ENCODE measurements around the gene DGKZ.

Gene DGKZ

GRCh38 chr11:46374815-46375214 lies 27.6 kb downstream of the DGKZ start:
- peaks cover 27 to 80% (median 63%) of the 10 kb centered on the region in 3 donors for H3K36me3 ChIP-seq
- no peak for DNase-seq
- peaks cover 0 to under 1% (median 0%) of the 10 kb centered on the region in 4 donors for H3K4me1 ChIP-seq
- H3K27ac ChIP-seq, result no peak overlapping the region
- TF ChIP-seq CTCF (IDR thresholded peaks at IDR 0.05), result no peak
- H3K9me3 ChIP-seq, result no peaks in the 10 kb centered on the region
- no peak overlapping the region for H3K4me3 ChIP-seq
- intact Hi-C loops (cut with DNase I; ENCODE audit: low total_unique reads), result no loop called here
- no peaks in the 10 kb centered on the region for H3K27me3 ChIP-seq

- Histone ChIP-seq H3K4me1 (peaks cover 0 to 8% (median 4%) of the 10 kb centered on the region in 4 donors), H3K4me3 (no peak overlapping the region), H3K9me3 (no peaks in the 10 kb centered on the region), H3K27ac (no peak overlapping the region), H3K27me3 (no peaks in the 10 kb centered on the region), H3K36me3 (peaks cover 27 to 73% (median 63%) of the 10 kb centered on the region in 3 donors)
- no peak for TF ChIP-seq CTCF (IDR thresholded peaks at IDR 0.05)
- intact Hi-C loops (cut with DNase I; ENCODE audit: low total_unique reads), result no loop called here
- no peak for DNase-seq
Observed at GRCh38 chr11:46375392-46376101, 28.3 kb downstream of the DGKZ start.

DNA sequence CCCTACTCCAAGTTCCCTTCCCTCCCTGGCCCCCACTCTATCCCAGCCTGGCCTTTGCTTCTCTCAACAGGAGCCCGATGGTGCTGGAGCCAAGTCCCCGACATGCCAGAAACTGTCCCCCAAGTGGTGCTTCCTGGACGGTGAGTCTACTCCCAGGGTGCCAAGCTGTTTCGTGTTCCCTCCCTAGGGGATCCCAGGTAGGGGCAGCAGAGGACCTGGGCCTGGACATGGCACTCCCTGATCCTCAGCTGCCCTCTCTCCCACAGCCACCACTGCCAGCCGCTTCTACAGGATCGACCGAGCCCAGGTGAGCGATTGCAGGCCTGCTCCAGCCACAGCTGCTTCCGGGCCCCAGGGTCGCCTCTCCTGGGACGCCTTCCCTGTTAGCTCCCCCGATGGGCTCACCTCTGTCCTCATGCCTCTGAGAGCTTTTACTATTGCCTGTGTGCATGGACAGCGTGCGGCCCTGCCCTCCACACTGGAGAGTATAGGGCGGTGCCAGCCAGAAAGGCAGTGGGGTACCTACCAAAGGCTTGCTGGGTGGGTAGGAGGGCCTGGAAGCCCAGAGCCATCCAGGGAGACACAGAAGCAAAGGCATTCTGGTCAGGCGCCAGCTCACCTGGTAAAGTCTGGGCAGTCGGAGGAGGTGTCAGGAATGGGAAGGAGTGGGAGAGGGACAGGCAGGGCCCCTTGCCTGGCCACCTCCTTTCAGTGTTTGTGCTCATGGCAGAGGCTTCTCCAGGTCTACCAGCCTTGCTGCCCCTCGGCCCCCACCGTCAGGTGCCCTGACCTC lies 29.2 kb downstream of the DGKZ start:
- intact Hi-C loops (cut with DNase I; ENCODE audit: low total_unique reads), result no loop called here
- Histone ChIP-seq H3K4me1 (peaks cover 0 to 17% (median 12%) of the 10 kb centered on the region in 4 donors), H3K36me3 (peaks cover 27 to 66% (median 58%) of the 10 kb centered on the region in 3 donors), H3K27me3 (peaks cover 0 to 4% of the 10 kb centered on the region in 2 donors), H3K9me3 (no peaks in the 10 kb centered on the region), H3K27ac (no peak overlapping the region), H3K4me3 (no peak overlapping the region)
- DNase-seq, result no peak
- no peak for TF ChIP-seq CTCF (IDR thresholded peaks at IDR 0.05)

DNA sequence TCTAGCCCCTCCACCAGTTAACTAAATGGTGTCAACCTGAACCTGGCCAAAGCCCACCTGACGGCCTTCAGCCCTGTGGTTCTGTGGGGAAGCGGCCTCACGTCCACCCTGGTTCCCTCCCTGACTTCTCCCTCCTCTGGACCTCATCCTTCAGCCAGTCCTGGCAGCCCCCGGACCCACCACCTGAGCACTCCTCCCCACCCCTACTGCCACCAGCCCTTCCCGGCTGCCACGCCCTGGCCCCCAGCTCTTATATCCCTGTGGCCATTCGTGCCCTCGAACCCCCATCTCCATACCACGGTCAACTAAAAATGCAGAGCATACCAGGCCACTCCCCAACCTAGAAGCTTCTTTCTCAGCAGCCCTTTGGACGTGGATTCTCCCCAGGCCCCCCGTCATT lies 30.0 kb downstream of the DGKZ start:
- no peak for DNase-seq
- H3K9me3 ChIP-seq, result no peaks in the 10 kb centered on the region
- peaks cover 0 to 12% of the 10 kb centered on the region in 2 donors for H3K27me3 ChIP-seq
- no peak for TF ChIP-seq CTCF (IDR thresholded peaks at IDR 0.05)
- peaks cover 18 to 58% (median 49%) of the 10 kb centered on the region in 3 donors for H3K36me3 ChIP-seq
- H3K4me3 ChIP-seq, result no peak overlapping the region
- no peak overlapping the region for H3K27ac ChIP-seq
- H3K4me1 ChIP-seq, result peaks cover 5 to 25% (median 21%) of the 10 kb centered on the region in 4 donors
- intact Hi-C loops (cut with DNase I; ENCODE audit: low total_unique reads), result no loop called here

GRCh38 chr11:46377831-46378230 lies 30.6 kb downstream of the DGKZ start:
- no peaks in the 10 kb centered on the region for H3K9me3 ChIP-seq
- peaks cover 0 to 18% of the 10 kb centered on the region in 2 donors for H3K27me3 ChIP-seq
- no peak overlapping the region for H3K4me3 ChIP-seq
- intact Hi-C loops (cut with DNase I; ENCODE audit: low total_unique reads), result no loop called here
- peaks cover 16 to 53% (median 44%) of the 10 kb centered on the region in 3 donors for H3K36me3 ChIP-seq
- no peak for DNase-seq
- no peak for TF ChIP-seq CTCF (IDR thresholded peaks at IDR 0.05)
- H3K27ac ChIP-seq, result no peak overlapping the region
- H3K4me1 ChIP-seq, result peaks cover 5 to 31% (median 24%) of the 10 kb centered on the region in 4 donors
